GM12865 (cell line): ENCODE results near the gene LNP1.

Source experiments
- DNase-seq: peaks from one replicate; pipeline ENCODE4 v3.0.0; 2010; ENCODE audit warnings: low read depth
- H3K4me3 ChIP-seq: 2 replicates; pipeline ENCODE4 v1.5.1; 2011; ENCODE audit warnings: mild to moderate bottlenecking, low read depth, low read length, control low read depth
- CTCF ChIP-seq: IDR thresholded peaks from 2 replicates; pipeline ENCODE4 v1.5.1; 2011; ENCODE audit warnings: low read length, control low read depth, low read depth, inconsistent platforms; ENCODE audit not compliant: insufficient read depth; ENCODE audit errors: missing control alignments

LNP1 gene

DNA sequence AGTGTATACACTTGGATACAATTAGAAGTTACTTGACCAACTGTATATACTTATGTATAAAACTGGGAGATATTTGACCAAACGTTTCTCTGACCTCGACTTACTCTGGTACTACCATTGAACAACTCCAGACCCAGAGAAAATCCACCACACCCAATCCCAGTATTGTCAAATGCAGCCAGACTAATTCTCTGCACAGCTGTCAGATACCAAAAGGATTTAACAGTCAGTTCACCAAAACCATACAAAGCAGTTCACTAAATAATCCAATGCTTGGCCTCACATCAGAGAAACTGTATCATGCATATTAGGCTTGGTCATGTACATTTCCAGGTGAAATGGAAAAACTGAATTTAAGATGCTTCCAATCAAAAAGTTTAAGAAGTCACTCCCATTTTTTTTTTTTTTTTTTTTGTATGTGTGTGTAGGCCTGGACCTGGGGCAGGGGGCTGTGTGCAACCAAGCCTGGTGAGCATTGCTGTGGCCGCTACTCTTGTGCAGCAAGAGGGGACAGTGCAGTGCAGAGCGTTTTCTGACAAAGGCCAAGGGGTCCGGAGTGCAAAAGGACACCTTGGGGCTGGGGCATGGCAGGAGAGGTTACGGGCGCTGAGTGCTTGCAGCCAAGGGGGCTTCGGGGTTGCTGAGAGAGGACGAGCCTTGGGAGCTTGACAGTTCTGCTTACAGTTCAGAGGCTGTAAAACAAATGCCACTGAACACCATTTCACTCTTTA, 1.8 kb upstream of the LNP1 start:
- peak; percentile 3 for DNase-seq
- peak overlapping the region; percentile 99 for H3K4me3 ChIP-seq
- no peak for TF ChIP-seq CTCF

DNA sequence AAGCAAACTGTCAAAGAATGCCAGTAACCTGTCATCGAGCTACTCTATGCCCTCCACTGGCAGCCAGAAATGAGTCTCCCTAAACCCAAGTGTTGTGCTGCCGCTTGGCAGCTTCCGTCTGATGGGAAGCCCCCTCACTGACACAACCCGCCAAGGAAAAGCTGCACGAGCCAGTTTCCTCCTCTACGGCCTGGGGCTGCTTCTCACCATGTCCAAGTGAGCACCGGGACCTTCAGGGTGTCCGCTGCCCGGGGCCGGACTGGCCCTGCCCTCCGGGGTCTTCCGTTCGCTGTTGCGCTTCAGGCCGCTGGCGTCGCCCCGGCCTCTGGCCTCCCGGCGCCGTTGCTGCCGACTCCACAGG, 940 bp upstream of the LNP1 start:
- peak; percentile 59 for DNase-seq
- no peak for TF ChIP-seq CTCF
- peak overlapping the region; percentile 99 for H3K4me3 ChIP-seq

GRCh38 chr3:100401674-100402041, 319 bp downstream of the LNP1 start:
- TF ChIP-seq CTCF = no peak

DNA sequence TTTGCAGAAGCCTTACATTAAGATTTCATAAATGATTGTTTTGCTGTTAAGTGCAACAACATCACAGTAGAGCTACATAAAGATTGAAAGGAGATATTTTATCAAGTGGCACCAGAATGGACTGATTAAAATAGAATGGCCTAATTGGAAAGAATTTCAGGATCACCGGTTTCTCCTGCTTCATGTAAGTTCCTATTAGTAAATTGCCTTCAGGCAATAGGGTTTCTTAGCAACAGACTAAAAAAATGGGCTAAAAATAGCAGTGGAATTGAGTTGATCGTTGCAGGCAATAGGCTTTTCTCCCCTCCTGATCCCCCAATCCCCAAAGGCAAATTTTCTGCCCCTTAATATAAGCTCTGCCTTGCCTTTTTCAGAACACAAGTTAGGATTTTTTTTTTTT, 917 bp downstream of the LNP1 start:
- H3K4me3 ChIP-seq = peak overlapping the region; percentile 99
- peak; percentile 35 for DNase-seq
- no peak for TF ChIP-seq CTCF

More at GRCh38 chr3:100401674-100402041, 319 bp downstream of the LNP1 start:
- DNase-seq = peak; percentile 69
- H3K4me3 ChIP-seq = peak overlapping the region; percentile 99

DNA sequence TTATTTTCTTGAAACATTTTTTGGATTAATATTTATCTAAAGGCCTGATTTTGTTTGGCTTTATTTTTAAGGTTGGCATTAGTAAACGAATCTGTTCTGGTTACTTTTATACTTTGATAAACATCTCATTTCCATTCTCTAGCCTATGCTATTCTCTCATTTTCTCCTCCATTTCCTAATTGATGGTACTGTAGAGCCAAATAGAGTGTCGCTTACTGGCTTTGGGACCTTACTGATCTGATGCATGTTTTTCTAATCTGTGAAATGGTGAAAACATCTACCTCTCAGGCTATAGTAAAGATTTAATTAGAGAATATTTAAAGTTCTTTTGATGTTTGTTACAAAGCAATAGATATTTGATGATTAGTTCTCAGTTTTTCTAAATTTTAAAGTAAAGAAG, 1.6 kb downstream of the LNP1 start:
- no peak for DNase-seq
- H3K4me3 ChIP-seq = peak overlapping the region; percentile 99
- no peak for TF ChIP-seq CTCF

DNA sequence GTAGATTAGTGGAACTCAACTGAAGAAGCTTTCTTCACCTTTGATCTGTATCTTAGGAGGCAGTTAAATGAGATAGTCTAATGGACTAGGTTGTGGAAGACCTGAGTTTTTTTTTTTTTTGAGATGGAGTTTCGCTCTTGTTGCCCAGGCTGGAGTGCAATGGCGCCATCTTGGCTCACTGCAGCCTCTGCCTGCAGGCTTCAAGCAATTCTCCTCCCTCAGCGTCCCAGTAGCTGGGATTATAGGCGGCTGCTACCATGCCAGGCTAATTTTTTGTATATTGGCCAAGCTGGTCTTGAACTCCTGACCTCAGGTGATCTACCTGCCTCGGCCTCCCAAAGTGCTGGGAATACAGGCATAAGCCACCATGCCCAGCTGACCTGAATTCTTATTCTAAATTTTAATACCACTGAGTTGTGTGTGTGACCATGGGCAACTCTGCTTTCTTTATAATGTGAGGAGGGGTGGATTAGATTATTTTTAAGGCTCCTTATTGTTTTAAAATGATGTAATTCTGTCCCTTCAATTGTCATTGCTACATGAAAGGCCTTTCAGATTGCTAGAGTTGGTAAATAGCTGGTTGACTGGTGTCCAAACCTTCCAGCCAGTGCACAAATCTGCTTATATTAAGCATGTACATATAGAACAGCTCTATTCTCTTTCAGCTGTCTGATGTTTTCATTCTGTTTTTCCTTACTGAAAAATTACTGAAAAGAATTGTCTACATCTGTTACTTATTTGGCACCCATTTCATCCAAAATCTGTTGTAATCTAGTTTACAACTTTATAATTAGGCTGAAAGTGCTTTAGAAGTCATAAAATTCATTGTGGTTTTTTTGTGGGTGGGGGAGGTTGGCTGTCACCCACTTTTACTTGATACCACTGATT, 2.3 kb downstream of the LNP1 start:
- no peak for TF ChIP-seq CTCF
- DNase-seq = peak; percentile 10
- H3K4me3 ChIP-seq = peak overlapping the region; percentile 99
